PC-3 (cell line): ENCODE measurements around the gene DOK5. TPM values are rescaled to one million over a fixed set of nuclear protein-coding genes. Genes with fewer than 3 reads are reported as not detected.

Experiments used
- ATAC-seq: fragments of 200-7000 bp; cut with Tn5 transposase; 2 replicates; pipeline ENCODE4 v1.9.1; 2020; ENCODE audit warnings: mild to moderate bottlenecking, moderate library complexity
- BruUV-seq: library from RNA; stranded (reverse); fragments of 400-500 nt; replicated peaks from 2 replicates; lab custom pipeline; 2021; lab: Mats Ljungman, UMichigan
- CTCF ChIA-PET: fragments of 300-600 bp; sonication (Branson Sonifier 250); formaldehyde crosslinking; loops from one replicate; lab custom pipeline; 2022; ENCODE audit warnings: antibody characterized with exemption; lab: Charles Lee
- POLR2A ChIA-PET: fragments of 300-600 bp; sonication (Branson Sonifier 250); formaldehyde crosslinking; loops from one replicate; lab custom pipeline; 2022; ENCODE audit warnings: antibody characterized with exemption; ENCODE audit not compliant: unreplicated experiment; lab: Charles Lee
- DNase-seq: peaks from one replicate; pipeline ENCODE4 v3.0.0-alpha.2; 2015
- H2AFZ ChIP-seq: fragments of 300-600 bp; sonication (generic); 2 replicates; pipeline ENCODE4 v1.6.0; 2016; ENCODE audit warnings: antibody characterized with exemption, low read length
- H3F3A ChIP-seq: fragments of 300-600 bp; sonication (generic); one replicate; pipeline ENCODE4 v1.6.0; 2017; ENCODE audit warnings: antibody characterized with exemption, low read length, control low read depth, mild to moderate bottlenecking; ENCODE audit not compliant: unreplicated experiment
- H3K27ac ChIP-seq: fragments of 300-600 bp; sonication (generic); 2 replicates; pipeline ENCODE4 v1.5.1; 2016; ENCODE audit warnings: mild to moderate bottlenecking, low read length
- H3K27me3 ChIP-seq: fragments of 300-600 bp; sonication (generic); 2 replicates; pipeline ENCODE4 v1.6.1; 2016; ENCODE audit warnings: low read length, mixed read lengths
- H3K36me3 ChIP-seq: fragments of 300-600 bp; sonication (generic); 2 replicates; pipeline ENCODE4 v1.6.1; 2016; ENCODE audit warnings: low read depth, mixed run types, low read length, mixed read lengths
- H3K4me1 ChIP-seq: fragments of 300-600 bp; sonication (generic); 2 replicates; pipeline ENCODE4 v1.5.1; 2016; ENCODE audit warnings: low read length; ENCODE audit not compliant: insufficient read depth
- H3K4me2 ChIP-seq: fragments of 300-600 bp; sonication (generic); 2 replicates; pipeline ENCODE4 v1.6.0; 2016; ENCODE audit warnings: low read length
- H3K4me3 ChIP-seq: fragments of 300-600 bp; sonication (generic); 2 replicates; pipeline ENCODE4 v1.5.1; 2016; ENCODE audit warnings: mild to moderate bottlenecking, low read length, mixed read lengths
- H3K79me2 ChIP-seq: fragments of 300-600 bp; sonication (generic); 2 replicates; pipeline ENCODE4 v1.6.1; 2017; ENCODE audit warnings: low read length, mixed read lengths
- H3K9ac ChIP-seq: fragments of 300-600 bp; sonication (generic); 2 replicates; pipeline ENCODE4 v1.6.0; 2016; ENCODE audit warnings: mild to moderate bottlenecking, low read length
- H3K9me2 ChIP-seq: fragments of 300-600 bp; sonication (generic); replicated peaks from 2 replicates; pipeline ENCODE4 v1.6.1; 2016; ENCODE audit warnings: mixed run types, low read length, mixed read lengths
- H3K9me3 ChIP-seq: fragments of 300-600 bp; sonication (generic); 2 replicates; pipeline ENCODE4 v1.6.1; 2016; ENCODE audit warnings: low read length, mixed read lengths
- H4K20me1 ChIP-seq: fragments of 300-600 bp; sonication (generic); 2 replicates; pipeline ENCODE4 v1.6.1; 2016; ENCODE audit warnings: low read length, mixed read lengths
- CTCF ChIP-seq: fragments of 300-600 bp; sonication (generic); conservative IDR thresholded peaks from 2 replicates; pipeline ENCODE4 v1.5.1; 2017; ENCODE audit warnings: antibody characterized with exemption, low read depth, mild to moderate bottlenecking, low read length
- EZH2 ChIP-seq: fragments of 300-600 bp; sonication (generic); IDR thresholded peaks from one replicate; pipeline ENCODE4 v1.6.1; 2017; ENCODE audit warnings: antibody characterized with exemption, mild to moderate bottlenecking, low read length; ENCODE audit not compliant: unreplicated experiment
- EZH2phosphoT487 ChIP-seq: fragments of 300-600 bp; sonication (generic); IDR thresholded peaks from 2 replicates; pipeline ENCODE4 v1.6.1; 2018; ENCODE audit warnings: mild to moderate bottlenecking, antibody characterized with exemption, low read length, borderline replicate concordance
- intact Hi-C: fragments of 100-400 bp; cut with micrococcal nuclease; formaldehyde crosslinking; loops from 2 replicates; pipeline ENCODE4 v1.9.0; 2023
- total RNA-seq: library from RNA; depleted of rRNA; stranded (reverse); fragments of >200 nt; gene quantifications from 2 replicates; pipeline ENCODE4 v1.2.3, GENCODE V29; 2014

DOK5 gene
- total RNA-seq, 1 experiment from 2014 or later = not detected

GRCh38 chr20:54624706-54625390, 149.5 kb downstream of the DOK5 start:
- H4K20me1 ChIP-seq = 0 out of 2 replicates have a peak, but pooled peaks cover 3% of the 10 kb centered on the region
- no peak for ATAC-seq
- TF ChIP-seq EZH2 (no peak), EZH2phosphoT487 (no peak), CTCF (no peak)
- no peaks in the 10 kb centered on the region for H3K9me2 ChIP-seq
- BruUV-seq = no TSS peak
- peaks cover 87% of the 10 kb centered on the region for H3K27me3 ChIP-seq
- H3K4me2 ChIP-seq = no peak overlapping the region
- no peaks in the 10 kb centered on the region for H3K4me1 ChIP-seq
- no peaks in the 10 kb centered on the region for H3K79me2 ChIP-seq
- H3K9me3 ChIP-seq = no peaks in the 10 kb centered on the region
- no peak overlapping the region for H2AFZ ChIP-seq
- no peak overlapping the region for H3K9ac ChIP-seq
- H3K27ac ChIP-seq = no peak overlapping the region
- no peaks in the 10 kb centered on the region for H3F3A ChIP-seq
- ChIA-PET CTCF (no interaction called here), POLR2A (no interaction called here)
- no peaks in the 10 kb centered on the region for H3K36me3 ChIP-seq
- no peak for DNase-seq
- intact Hi-C loops = no loop called here
- H3K4me3 ChIP-seq = no peak overlapping the region

- Histone ChIP-seq H3K36me3 (no peaks in the 10 kb centered on the region), H3K79me2 (no peaks in the 10 kb centered on the region), H3K9me2 (no peaks in the 10 kb centered on the region), H3K9ac (no peak overlapping the region), H3K9me3 (no peaks in the 10 kb centered on the region), H3K27ac (no peak overlapping the region), H3K4me2 (no peak overlapping the region), H3F3A (no peaks in the 10 kb centered on the region), H3K27me3 (peaks cover 90% of the 10 kb centered on the region), H3K4me3 (no peak overlapping the region), H3K4me1 (no peaks in the 10 kb centered on the region), H4K20me1 (0 out of 2 replicates have a peak, but pooled peaks cover 3% of the 10 kb centered on the region), H2AFZ (no peak overlapping the region)
- no TSS peak for BruUV-seq
- TF ChIP-seq EZH2phosphoT487 (no peak), EZH2 (no peak), CTCF (no peak)
- ChIA-PET CTCF (no interaction called here), POLR2A (no interaction called here)
- ATAC-seq = no peak
- intact Hi-C loops = no loop called here
- DNase-seq = no peak
Measured at GRCh38 chr20:54625497-54625896, 150.1 kb downstream of the DOK5 start.

- H3K79me2 ChIP-seq = no peaks in the 10 kb centered on the region
- ChIA-PET POLR2A (no interaction called here), CTCF (no interaction called here)
- no peak overlapping the region for H3K4me3 ChIP-seq
- no peaks in the 10 kb centered on the region for H3F3A ChIP-seq
- ATAC-seq (no peak), DNase-seq (no peak)
- H3K9ac ChIP-seq = no peak overlapping the region
- intact Hi-C loops = no loop called here
- no peaks in the 10 kb centered on the region for H3K4me1 ChIP-seq
- H2AFZ ChIP-seq = no peak overlapping the region
- H3K27ac ChIP-seq = no peak overlapping the region
- TF ChIP-seq CTCF = no peak
- no peak for TF ChIP-seq EZH2phosphoT487
- no peak for TF ChIP-seq EZH2
- H3K9me3 ChIP-seq = no peaks in the 10 kb centered on the region
- no TSS peak for BruUV-seq
- no peak overlapping the region for H3K4me2 ChIP-seq
- H4K20me1 ChIP-seq = 0 out of 2 replicates have a peak, but pooled peaks cover 3% of the 10 kb centered on the region
- H3K36me3 ChIP-seq = no peaks in the 10 kb centered on the region
- no peaks in the 10 kb centered on the region for H3K9me2 ChIP-seq
- peaks cover 90% of the 10 kb centered on the region for H3K27me3 ChIP-seq
Measured at GRCh38 chr20:54626126-54626525, 150.7 kb downstream of the DOK5 start.
